Right atrium auricular region (tissue), 2 donors: ENCODE data around the gene ITSN1. TPM values are rescaled to one million over a fixed set of nuclear protein-coding genes. Genes with fewer than 3 reads are reported as not detected.
"Not testable (repeated sequence)": the region's sequence is repeated elsewhere in the genome, so short reads cannot be mapped to it uniquely, and the experiment has no call there.

Experiments
- DNase-seq: peaks from one replicate; pipeline ENCODE4 v3.0.0-alpha.2; 2019; ENCODE audit warnings: low spot score
- H3K27ac ChIP-seq, 2 donors: fragments of 200-600 bp; sonication (generic); 1 replicate in 1 of 2; 2 replicates in 1 of 2; pipeline ENCODE4 v1.5.1; 2016 to 2019
- H3K27me3 ChIP-seq, 2 donors: fragments of 200-600 bp; sonication (generic); one replicate each; pipeline versions ENCODE4 v1.5.1 to v1.6.0; 2017 to 2019
- H3K36me3 ChIP-seq: fragments of 200-600 bp; sonication (generic); one replicate; pipeline ENCODE4 v1.5.1; 2016
- H3K4me1 ChIP-seq, 2 donors: fragments of 200-600 bp; sonication (generic); one replicate each; pipeline versions ENCODE4 v1.5.1 to v1.6.0; 2017 to 2019
- H3K4me3 ChIP-seq, 2 donors: fragments of 200-600 bp; sonication (generic); 1 replicate in 1 of 2; 2 replicates in 1 of 2; pipeline ENCODE4 v1.5.1; 2017 to 2019; ENCODE audit warnings: mild to moderate bottlenecking in 1 of 2, moderate library complexity in 1 of 2
- H3K9me3 ChIP-seq, 2 donors: fragments of 200-600 bp; sonication (generic); one replicate each; pipeline ENCODE4 v1.5.1; 2019
- total RNA-seq, 2 donors: library from RNA; depleted of rRNA; stranded (reverse); fragments of >200 nt; gene quantifications; one replicate each; pipeline ENCODE4 v1.1.0, GENCODE V29; 2016
- TF ChIP-seq, protein P1 (sequence below), 2 donors: fragments of 200-600 bp; sonication (generic); IDR thresholded peaks; one replicate each; pipeline ENCODE4 v1.5.1; 2019; ENCODE audit warnings: antibody characterized with exemption in 2 of 2

Gene ITSN1
- total RNA-seq, 2 donors from 2014 or later, result 49.9 to 54.9 TPM

DNA sequence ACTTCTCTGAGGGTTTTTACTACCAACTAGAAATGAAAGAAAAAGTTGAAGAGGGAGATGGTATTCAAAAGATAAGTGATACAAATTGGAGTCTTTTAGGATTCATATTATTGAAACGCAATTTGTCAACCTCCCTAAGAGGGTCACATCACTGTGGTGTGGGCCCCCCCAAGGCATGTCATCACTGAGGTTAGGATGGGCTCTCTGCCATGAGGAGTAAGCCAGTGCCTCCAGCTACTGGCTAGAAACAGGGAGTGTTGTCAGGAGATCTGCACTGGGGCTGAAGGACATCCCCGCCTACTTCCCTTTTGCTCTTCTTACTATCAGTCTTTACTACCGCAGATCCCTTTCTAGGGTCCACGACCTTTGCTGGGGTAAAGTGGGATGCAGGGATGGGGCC, 25.9 kb downstream of the ITSN1 start:
- H3K27me3 ChIP-seq, result no peaks in the 10 kb centered on the region
- no peak overlapping the region for H3K4me3 ChIP-seq
- peak overlapping the region in 1 of 2 donors; percentile 45 for H3K27ac ChIP-seq
- peaks cover 0 to 34% of the 10 kb centered on the region in 2 donors for H3K4me1 ChIP-seq
- TF ChIP-seq, protein P1, sequence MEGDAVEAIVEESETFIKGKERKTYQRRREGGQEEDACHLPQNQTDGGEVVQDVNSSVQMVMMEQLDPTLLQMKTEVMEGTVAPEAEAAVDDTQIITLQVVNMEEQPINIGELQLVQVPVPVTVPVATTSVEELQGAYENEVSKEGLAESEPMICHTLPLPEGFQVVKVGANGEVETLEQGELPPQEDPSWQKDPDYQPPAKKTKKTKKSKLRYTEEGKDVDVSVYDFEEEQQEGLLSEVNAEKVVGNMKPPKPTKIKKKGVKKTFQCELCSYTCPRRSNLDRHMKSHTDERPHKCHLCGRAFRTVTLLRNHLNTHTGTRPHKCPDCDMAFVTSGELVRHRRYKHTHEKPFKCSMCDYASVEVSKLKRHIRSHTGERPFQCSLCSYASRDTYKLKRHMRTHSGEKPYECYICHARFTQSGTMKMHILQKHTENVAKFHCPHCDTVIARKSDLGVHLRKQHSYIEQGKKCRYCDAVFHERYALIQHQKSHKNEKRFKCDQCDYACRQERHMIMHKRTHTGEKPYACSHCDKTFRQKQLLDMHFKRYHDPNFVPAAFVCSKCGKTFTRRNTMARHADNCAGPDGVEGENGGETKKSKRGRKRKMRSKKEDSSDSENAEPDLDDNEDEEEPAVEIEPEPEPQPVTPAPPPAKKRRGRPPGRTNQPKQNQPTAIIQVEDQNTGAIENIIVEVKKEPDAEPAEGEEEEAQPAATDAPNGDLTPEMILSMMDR (IDR thresholded peaks at IDR 0.05), result no peak
- H3K9me3 ChIP-seq, result no peaks in the 10 kb centered on the region
- H3K36me3 ChIP-seq, result no peaks in the 10 kb centered on the region
- DNase-seq, result no peak

- TF ChIP-seq, protein P1 (IDR thresholded peaks at IDR 0.05), result no peak
- Histone ChIP-seq H3K27ac (no peak overlapping the region), H3K9me3 (no peaks in the 10 kb centered on the region), H3K4me1 (peaks cover 0 to 34% of the 10 kb centered on the region in 2 donors), H3K36me3 (no peaks in the 10 kb centered on the region), H3K4me3 (no peak overlapping the region), H3K27me3 (no peaks in the 10 kb centered on the region)
- no peak for DNase-seq
These were observed 26.3 kb downstream of the ITSN1 start for GRCh38 chr21:33668620-33669019.

- TF ChIP-seq, protein P1 (IDR thresholded peaks at IDR 0.05), result no peak
These were observed 28.0 kb downstream of the ITSN1 start for GRCh38 chr21:33670076-33670978.

DNA sequence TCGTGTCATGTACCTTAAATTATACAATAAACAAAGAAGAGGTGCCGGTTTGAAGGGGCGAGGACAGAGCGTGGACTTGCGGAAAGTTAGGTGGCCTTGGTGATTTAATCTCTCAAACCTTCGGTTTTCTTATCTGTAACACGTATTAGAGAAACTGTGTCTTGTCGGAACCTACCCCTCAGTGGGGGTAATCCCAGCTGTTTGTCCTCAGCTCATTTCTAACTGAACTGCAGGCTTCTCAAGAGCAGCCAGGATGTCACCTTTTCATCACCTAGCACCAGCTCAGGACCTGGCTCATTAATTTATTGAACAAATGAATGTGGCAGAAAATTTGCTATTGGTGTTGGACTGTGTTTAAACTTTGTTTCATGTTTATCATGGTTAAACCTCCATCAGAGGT, 31.2 kb downstream of the ITSN1 start:
- Histone ChIP-seq H3K4me1 (peaks cover 0 to 15% of the 10 kb centered on the region in 2 donors), H3K36me3 (no peaks in the 10 kb centered on the region), H3K9me3 (no peaks in the 10 kb centered on the region), H3K27ac (no peak overlapping the region), H3K27me3 (no peaks in the 10 kb centered on the region), H3K4me3 (no peak overlapping the region)
- no peak for DNase-seq
- TF ChIP-seq, protein P1 (IDR thresholded peaks at IDR 0.05), result no peak

More at GRCh38 chr21:33670076-33670978, 28.0 kb downstream of the ITSN1 start:
- Histone ChIP-seq H3K36me3 (no peaks in the 10 kb centered on the region), H3K9me3 (no peaks in the 10 kb centered on the region), H3K27ac (no peak overlapping the region), H3K4me1 (peaks cover 0 to 32% of the 10 kb centered on the region in 2 donors), H3K4me3 (no peak overlapping the region), H3K27me3 (no peaks in the 10 kb centered on the region)
- DNase-seq, result no peak

DNA sequence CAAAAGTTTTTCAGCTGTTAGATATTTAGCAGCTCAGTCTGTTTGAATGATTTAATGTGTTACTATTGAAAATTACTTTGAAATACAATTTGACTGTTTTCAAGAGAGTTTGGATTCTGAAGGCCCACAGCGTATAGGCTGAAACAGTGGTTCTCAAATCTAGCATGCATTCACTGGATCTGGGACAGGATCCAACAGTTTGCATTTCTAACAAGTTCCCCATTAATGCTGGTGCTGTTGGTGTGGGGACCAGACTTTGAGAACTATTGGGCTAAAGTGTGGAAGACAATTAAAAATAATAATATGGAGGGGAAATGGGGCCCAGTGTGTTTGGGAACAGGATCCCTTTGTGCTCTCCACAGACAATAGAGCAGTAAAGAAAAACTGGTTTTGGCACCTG, 31.9 kb downstream of the ITSN1 start:
- no peak overlapping the region for H3K4me3 ChIP-seq
- no peaks in the 10 kb centered on the region for H3K9me3 ChIP-seq
- no peak for DNase-seq
- H3K36me3 ChIP-seq, result no peaks in the 10 kb centered on the region
- H3K4me1 ChIP-seq, result peaks cover 0 to 12% of the 10 kb centered on the region in 2 donors
- no peaks in the 10 kb centered on the region for H3K27me3 ChIP-seq
- no peak overlapping the region for H3K27ac ChIP-seq
- TF ChIP-seq, protein P1 (IDR thresholded peaks at IDR 0.05), result no peak

GRCh38 chr21:33676666-33677065, 34.4 kb downstream of the ITSN1 start:
- not testable (repeated sequence) for H3K36me3 ChIP-seq, H3K4me3 ChIP-seq, H3K9me3 ChIP-seq, H3K27me3 ChIP-seq, H3K27ac ChIP-seq, DNase-seq
- H3K4me1 ChIP-seq, result peaks cover 0 to 16% of the 10 kb centered on the region in 2 donors
